GM21619 (cell line): ENCODE results near the gene ANKRD13D.

Experiments
- ATAC-seq: cut with Tn5 transposase; IDR thresholded peaks from one replicate; pipeline ENCODE4 v1.9.1; 2021; ENCODE audit not compliant: unreplicated experiment

Gene ANKRD13D

DNA sequence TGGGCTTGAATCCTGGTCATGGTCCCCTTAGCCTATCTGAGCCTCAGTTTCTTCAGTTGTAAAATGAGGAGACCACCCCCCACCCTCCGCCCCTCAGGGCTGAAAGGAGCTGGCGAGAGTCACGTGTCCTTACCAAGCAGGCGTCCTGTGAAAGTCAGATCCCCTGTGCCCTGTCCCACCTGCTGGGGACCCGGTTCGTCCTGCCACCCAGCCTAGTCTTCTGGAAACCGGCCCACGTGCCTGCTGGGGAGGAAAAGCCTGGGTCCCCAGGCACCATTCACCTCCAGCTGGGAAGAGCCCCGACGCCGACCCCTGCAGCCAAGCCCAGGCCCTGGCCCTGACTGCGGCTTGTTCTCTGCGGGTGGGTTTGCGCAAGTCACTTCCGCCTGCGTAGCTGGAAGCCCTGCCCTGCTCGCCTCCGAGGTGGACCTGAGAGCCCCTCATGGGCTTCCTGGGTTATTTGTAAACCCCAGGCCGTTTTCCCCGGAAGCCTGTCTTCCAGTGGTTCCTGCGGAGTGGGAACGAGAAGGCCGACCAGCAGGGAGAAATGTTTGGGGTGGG is 13.5 kb downstream of the ANKRD13D start:
- no peak for ATAC-seq

DNA sequence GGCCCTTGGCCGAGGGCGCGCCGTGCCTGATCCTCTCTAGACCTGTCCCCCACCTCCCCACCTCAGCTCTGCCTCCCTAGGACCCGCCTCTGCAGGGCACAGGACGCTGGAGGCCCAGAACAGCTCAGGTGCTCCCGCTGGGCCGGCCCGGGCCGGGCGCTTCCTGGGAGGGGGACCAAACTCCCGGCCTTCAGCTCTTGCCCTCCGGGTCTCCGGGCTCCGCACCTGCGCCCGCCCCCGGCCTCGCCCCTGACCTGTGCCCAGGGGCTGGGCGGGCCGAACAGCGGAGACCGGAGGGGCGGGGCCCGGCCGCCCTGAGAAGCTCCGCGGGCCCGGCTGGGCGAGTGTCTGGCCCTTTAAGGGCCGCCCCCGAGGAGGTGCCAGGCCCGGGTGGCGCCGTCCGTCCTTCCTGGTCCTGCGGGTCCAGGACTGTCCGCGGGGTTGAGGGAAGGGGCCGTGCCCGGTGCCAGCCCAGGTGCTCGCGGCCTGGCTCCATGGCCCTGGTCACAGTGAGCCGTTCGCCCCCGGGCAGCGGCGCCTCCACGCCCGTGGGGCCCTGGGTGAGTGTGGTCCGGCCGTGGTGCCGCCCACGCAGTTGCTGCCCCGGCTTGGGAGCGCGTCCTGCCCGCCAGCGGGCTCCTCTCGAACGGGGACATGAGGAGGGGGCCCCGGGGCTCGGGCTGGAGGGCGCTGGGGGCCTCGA is 14.2 kb downstream of the ANKRD13D start, which contains the start of gene SSH3:
Gene SSH3, plus strand, starts transcription at position 399 of the 703 bp plus-strand sequence. Its CDS starts 96 bp downstream, at position 495.
- ATAC-seq, result no peak

DNA sequence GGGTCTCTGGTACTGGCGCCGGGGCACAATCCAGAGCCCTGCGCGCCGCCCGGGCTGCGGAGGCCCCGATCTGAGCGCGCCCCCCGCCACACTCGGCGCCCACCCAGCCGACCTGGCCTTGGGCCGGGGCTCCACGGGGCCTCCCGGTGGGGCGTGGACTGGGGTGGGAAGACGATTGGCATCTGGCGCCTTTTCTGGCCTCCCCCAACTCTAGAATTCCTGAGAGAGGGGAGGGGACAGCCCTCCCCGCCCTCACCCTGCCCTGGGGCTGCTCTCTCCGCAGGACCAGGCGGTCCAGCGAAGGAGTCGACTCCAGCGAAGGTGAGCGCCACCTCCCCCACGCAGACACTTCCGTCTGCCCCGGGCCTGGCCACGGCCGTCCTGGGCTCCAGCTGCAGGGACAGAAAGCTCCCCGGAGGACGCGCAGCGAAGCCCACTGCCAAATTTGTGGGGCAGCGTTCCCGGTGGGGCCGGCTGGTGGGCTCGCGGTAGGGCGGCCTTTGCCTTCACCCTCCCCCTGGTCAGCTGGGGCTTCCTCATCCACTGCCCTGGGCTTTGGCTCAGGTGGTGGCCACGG is 14.8 kb downstream of the ANKRD13D start:
- ATAC-seq, result no peak

DNA sequence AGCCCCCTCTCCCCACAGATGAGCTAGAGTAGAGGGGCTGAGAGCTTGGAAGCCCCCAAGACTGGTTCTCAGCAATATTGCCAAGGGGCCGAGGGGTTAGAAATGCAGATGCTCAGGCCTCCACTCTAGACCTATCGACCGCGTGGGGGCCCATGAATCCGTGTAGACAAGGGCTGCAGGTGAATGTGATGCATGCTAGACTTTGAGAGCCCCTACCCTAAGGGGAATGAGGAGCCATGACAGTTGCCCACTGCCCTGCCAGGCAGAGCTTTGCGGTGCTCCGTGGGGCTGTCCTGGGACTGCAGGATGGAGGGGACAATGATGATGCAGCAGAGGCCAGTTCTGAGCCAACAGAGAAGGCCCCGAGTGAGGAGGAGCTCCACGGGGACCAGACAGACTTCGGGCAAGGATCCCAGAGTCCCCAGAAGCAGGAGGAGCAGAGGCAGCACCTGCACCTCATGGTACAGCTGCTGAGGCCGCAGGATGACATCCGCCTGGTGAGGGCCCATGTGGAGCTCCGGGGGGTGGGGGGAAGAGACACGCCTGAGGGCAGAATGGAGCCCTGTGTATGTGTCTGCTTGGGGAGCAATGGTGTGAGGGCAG is 15.5 kb downstream of the ANKRD13D start:
- no peak for ATAC-seq

DNA sequence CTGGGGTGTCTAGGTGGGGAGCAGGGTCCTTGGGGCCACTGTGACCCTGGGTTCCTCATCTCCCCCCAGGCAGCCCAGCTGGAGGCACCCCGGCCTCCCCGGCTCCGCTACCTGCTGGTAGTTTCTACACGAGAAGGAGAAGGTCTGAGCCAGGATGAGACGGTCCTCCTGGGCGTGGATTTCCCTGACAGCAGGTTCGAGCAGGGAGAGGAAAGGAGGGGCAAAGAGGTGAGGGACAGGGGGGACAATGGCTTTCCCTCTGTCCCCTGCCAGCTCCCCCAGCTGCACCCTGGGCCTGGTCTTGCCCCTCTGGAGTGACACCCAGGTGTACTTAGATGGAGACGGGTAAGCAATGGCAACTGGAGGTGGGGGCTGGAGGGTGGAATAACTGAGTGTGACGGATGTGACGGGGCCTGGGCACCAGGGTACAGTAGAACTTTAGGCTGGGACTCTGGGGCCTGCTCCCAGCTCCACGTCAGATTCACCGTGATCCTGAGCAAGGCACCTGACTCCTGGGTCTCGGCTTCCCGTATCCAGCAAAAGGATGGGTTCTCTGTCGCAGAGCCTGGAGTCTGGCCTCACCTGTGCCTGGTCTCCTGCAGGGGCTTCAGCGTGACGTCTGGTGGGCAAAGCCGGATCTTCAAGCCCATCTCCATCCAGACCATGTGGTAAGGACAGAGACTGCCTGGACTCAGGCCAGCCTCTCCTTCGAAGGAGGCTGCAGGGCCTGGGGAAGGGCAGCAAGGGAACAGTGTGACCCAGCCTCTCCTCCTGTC is 17.9 kb downstream of the ANKRD13D start:
- no peak for ATAC-seq

DNA sequence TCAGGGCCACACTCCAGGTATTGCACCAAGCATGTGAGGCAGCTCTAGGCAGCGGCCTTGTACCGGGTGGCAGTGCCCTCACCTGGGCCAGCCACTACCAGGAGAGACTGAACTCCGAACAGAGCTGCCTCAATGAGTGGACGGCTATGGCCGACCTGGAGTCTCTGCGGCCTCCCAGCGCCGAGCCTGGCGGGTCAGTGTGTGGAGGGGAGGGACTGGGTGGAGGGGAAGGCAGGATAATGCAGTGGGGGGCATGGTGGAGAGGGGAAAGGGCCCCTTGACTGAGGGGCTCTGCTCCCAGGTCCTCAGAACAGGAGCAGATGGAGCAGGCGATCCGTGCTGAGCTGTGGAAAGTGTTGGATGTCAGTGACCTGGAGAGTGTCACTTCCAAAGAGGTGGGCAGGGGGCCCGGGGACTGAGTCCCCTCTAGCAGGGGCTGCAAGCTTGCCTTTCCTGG is 18.5 kb downstream of the ANKRD13D start:
- ATAC-seq, result no peak

DNA sequence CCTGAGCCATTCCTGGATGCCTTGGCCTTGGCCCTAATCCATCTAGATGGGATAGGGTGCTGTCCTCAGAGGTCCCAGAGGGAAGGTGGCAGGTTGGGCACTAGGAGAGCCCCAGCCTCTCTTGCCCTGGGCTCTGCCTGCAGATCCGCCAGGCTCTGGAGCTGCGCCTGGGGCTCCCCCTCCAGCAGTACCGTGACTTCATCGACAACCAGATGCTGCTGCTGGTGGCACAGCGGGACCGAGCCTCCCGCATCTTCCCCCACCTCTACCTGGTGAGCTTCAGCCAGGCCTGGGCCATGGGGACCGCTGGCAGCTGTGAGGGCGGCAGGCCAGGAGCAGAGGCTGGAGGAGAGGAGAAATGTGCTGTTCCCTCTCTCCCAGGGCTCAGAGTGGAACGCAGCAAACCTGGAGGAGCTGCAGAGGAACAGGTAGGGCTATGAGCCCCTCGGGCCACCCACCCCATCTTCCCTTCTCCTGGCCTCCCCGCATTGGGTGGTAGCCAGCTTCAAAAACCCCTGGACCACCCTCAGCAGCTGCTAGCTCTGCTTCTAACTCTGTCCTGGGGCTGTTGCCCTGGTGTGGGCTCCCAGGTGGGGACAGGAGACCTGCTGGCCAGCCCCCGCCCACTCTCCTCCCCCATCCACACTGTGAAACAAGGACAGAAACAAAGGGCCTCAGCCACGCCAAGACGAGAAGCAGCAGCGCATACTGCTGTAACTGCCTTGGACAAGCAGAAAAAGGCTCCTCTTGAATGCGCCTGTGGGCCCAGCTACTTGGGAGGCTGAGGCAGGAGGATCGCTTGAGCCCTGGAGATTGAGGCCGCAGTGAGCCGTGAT is 19.1 kb downstream of the ANKRD13D start:
- no peak for ATAC-seq

DNA sequence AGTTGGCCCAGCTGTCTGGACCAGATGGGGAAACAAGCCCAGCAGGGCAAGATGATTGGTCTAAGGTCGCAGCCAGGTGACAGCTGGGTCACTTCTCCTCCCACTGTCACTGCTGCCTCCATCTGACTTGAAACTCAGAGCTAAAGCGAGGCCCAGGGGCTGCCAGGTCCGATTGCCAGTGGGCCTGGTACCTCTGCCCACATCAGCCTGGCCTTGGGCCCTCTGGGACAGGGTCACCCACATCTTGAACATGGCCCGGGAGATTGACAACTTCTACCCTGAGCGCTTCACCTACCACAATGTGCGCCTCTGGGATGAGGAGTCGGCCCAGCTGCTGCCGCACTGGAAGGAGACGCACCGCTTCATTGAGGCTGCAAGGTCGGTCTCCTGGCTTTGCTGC is 20.1 kb downstream of the ANKRD13D start:
- ATAC-seq, result no peak

DNA sequence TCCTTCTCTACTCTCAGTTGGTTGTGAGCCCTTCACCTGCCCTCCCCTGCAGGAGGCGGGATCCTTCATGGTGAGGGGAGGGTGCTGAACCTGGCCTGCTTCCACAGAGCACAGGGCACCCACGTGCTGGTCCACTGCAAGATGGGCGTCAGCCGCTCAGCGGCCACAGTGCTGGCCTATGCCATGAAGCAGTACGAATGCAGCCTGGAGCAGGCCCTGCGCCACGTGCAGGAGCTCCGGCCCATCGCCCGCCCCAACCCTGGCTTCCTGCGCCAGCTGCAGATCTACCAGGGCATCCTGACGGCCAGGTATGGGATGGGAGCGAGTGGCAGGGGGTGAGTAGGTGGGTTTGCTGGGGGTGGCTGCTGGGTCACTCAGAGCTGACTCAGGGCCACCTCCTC is 20.6 kb downstream of the ANKRD13D start:
- ATAC-seq, result no peak

DNA sequence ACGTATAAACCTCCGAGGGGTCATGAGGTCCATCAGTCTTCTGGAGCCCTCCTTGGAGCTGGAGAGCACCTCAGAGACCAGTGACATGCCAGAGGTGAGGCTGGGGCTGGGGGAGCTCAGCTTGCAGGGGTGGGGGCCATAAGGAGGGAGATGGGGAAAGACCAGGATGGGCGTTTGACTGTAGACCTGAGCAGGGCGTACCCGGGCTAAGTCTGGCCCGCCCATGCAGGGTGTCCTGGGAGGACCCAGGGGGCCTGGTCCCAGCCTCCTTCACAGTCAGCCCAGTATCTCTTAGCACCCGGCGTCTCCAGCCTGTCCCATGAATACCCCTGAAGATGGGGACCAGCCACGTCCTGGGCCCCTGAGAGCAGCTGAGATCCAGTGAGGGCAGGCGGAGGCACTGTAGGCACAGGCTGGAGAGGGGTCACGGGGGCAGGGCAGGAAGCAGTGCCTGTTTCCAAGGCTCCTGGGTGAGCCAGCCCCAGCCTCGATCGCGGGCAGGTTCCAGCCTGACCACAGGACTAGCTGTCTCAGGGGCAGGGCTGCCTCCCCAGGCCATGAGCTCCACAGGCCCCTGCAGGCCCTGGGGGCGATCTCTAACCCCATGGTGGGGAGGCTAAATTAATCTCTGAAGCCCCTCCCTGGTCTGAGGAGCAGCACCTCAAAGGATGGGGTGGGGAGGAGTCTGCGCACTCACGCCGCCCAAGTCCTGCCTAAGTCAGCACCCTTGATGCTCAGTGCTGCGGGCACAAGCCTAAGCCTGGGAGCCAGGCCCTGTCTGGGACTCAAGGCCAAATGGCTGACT is 21.3 kb downstream of the ANKRD13D start:
- ATAC-seq, result no peak

DNA sequence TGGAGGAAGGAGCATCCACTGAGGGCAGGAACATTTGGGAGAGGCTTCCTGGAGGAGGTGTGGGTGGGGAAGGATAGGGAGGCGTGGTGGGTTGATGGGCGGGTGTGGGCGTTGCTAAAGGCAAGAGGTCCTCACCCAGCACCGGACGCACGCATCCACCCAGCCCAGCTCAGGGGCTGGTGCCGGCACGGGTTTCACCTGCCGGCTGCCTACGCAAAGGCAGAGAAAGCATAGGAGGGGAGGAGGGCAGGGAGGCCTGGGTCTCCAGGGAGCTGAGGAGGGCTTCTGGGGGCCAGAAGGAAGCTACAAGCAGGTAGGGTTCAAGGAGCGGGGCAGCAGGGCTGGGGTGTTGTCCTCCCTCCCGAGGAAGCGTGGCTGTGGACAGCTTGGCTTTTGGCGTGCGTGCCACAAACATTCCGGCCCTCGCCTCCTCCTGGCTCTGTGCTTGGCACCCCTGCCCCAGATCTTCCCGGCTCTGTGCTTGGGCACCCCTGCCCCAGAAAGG is 22.0 kb downstream of the ANKRD13D start:
- no peak for ATAC-seq

DNA sequence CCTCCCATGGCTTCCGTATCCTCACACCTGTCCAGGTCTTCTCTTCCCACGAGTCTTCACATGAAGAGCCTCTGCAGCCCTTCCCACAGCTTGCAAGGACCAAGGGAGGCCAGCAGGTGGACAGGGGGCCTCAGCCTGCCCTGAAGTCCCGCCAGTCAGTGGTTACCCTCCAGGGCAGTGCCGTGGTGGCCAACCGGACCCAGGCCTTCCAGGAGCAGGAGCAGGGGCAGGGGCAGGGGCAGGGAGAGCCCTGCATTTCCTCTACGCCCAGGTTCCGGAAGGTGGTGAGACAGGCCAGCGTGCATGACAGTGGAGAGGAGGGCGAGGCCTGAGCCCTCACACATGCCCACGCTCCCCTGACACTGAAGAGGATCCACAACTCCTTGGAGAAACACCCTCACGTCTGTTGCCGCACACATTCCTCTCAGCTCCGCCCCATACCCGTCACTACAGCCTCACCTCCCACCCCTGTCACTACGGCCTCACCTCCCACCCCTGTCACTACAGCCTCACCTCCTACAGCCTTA is 22.5 kb downstream of the ANKRD13D start:
- ATAC-seq, result no peak

DNA sequence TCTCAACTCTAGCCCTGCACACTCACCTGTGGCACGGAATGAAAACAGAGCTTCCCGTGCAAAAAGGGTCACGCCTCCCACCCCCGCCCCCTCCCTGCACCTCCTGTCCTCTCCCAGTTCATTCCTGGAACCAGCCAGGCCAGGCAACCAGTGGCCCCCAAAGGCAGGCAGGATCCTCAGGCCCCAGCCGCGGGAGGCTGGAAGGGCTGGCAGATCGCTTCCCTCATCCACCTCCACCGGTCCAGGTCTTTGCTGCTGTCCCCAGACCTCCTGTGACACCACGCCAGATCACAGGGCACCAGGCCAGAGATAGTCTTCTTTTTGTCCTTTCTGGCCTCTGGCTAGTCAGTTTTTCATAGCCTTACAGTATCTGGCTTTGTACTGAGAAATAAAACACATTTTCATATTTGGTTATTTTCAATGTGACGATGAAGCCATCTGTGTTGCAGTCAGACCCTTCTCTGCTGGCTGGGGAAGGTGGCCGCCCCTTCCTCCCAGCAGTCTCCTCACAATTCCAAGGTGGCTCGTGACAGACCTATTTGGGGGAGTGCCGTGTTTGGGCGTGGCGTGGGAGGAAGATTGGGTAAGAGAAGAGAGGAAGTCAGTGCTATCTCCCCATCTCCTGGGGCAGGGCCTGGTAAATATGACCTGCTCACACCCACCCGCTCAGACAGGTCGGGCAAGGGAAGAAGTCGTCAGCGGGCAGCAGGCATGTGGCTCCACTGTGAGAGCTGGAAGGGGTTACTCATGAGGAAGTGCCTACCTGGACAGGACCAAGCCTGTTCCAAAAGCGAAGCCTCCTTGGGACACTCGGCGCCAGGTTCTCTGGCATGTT is 23.3 kb downstream of the ANKRD13D start:
- no peak for ATAC-seq

DNA sequence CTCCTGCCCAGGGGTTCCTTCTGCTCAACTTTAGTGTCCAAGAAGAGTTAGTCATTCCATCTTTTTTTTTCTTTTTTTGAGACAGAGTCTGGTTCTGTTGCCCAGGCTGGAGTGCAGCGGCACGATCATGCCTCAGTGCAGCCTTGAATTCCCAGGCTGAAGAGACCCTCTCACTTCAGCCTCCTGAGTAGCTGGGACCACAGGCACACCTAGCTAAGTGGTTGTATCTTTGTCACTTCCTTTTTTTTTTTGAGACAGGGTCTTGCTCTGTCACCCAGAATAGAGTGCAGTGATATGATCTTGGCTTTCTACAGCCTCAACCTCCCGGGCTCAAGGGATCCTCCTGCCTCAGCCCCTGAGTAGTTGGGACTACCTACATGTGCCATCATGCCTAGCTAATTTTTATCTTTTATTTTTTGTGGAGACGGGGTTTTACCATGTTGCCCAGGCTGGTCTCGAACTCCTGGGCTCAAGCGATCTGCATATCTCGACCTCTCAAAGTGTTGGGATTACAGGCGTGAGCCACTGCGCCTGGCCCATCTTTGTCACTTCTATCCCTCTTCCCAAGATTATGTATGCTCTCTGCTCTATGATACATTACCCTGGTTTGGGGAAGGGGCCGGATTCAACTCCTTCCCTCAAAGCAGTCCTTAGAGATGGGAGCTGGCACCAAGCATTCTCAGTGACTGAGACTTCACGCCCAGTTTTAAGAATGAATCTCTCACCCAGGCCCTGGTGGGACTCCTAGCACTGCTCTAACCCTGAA is 24.2 kb downstream of the ANKRD13D start:
- no peak for ATAC-seq

DNA sequence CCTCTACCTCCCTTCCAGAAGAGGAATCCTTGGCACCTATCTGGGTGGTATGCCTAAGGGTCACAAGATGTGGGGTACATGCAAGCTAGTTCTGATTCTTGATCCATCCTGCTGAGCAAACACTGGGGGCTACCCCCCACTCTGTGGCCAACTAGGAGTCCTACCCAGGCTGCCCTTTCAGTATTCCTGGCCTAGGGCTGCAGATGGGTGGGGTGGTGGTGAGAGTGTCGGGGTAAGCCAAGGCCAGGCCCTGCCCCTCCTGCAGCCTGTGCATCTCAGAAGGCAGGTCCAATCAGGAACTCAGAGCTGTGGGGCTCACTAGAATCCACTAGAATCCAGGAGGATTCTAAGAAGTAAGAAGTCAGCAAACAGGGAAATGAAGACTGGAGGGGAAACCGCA is 25.1 kb downstream of the ANKRD13D start:
- no peak for ATAC-seq

DNA sequence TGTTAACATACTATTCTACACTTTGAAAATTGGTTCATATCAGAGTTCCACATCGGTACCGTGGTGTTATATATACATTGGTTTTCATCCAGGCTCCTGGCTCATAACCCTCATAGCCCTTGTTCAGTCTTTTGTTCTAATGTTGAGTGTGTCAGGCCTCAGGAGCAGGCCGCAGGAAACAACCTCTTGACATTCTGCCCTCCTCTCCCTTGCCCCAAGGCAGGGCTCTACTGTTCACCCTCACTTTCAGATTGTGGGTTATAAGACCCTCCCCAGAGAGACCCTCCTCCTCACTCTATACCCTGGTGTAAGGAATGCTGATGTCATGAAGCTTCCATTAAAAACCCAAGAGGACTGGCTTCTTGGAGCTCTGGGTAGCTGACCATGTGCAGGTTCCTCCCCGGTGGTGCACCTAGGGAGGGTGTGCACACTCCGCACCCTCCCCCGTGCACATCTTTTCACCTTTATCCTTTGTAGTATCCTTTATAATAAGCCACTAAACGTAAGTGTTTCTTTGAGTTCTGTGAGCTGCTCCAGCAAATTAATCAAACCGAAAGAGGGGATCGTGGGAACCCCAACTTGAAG is 26.3 kb downstream of the ANKRD13D start:
- ATAC-seq, result no peak

DNA sequence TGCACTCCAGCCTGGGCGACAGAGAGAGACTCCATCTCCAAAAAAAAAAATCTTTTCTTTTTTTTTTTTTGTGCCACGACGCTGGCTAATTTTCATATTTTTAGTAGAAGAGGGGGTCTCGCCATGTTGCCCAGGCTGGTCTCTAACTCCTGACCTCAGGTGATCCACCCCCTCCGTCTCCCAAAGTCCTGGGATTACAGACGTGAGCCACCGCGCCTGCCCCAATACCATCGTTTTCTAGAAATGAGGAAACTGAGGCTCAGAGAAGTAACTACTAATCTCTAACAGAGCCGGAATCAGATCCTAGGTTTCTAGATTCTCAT is 27.7 kb downstream of the ANKRD13D start:
- ATAC-seq, result no peak
